K562 (cell line): ENCODE results near the gene TMEM69. TPM values are rescaled to one million over a fixed set of nuclear protein-coding genes. Genes with fewer than 3 reads are reported as not detected.

ENCODE experiments used
- ATAC-seq: fragments of 200-7000 bp; cut with Tn5 transposase; 3 replicates; pipeline ENCODE4 v1.9.1; 2020; ENCODE audit warnings: moderate library complexity
- BruUV-seq: library from RNA; stranded (reverse); fragments of 400-500 nt; replicated peaks from 2 replicates; lab custom pipeline; 2021; lab: Mats Ljungman, UMichigan
- CTCF ChIA-PET: fragments of 300-600 bp; formaldehyde crosslinking; extraction: SDS; loops from one replicate; lab custom pipeline; 2021; ENCODE audit warnings: low intra/inter-chr PET ratio; lab: Yijun Ruan, JAX
- POLR2A ChIA-PET: fragments of 300-600, 350-650 bp; sonication (Branson Sonifier 250); formaldehyde crosslinking; extraction: SDS; loops from one replicate; lab custom pipeline; 2021; ENCODE audit warnings: antibody characterized with exemption, inconsistent platforms; lab: Yijun Ruan, JAX
- DNase-seq, 4 experiments: peaks; one replicate each; pipeline versions ENCODE4 v3.0.0 to v3.0.0-alpha.2; 2011 to 2018; ENCODE audit warnings: low spot score in 3 of 4, mixed read lengths in 3 of 4; ENCODE audit errors: extremely low read depth in 1 of 4
- FAIRE-seq: peaks from 2 replicates; lab custom pipeline; 2011; peaks lifted over from hg19 to GRCh38; lab: Jason Lieb, UNC
- H2AFZ ChIP-seq: 2 replicates; pipeline ENCODE4 v1.6.0; 2011; ENCODE audit warnings: low read depth, low read length, control low read depth, inconsistent platforms
- H3K27ac ChIP-seq: fragments of 200-600 bp; 3 replicates; pipeline ENCODE4 v1.8.0; 2011; ENCODE audit warnings: low read depth, mild to moderate bottlenecking, control low read depth, inconsistent platforms, low read length, moderate library complexity, mixed read lengths; ENCODE audit errors: extremely low read depth
- H3K27me3 ChIP-seq, 2 experiments: fragments of 300-600 bp in 1 of 2; 2 replicates in 1 of 2; 3 replicates in 1 of 2; pipeline versions ENCODE4 v1.6.0 to v1.8.0; 2011; ENCODE audit warnings: inconsistent platforms in 2 of 2, low read length in 2 of 2, mild to moderate bottlenecking in 1 of 2, mixed read lengths in 1 of 2, moderate library complexity in 1 of 2; ENCODE audit not compliant: control insufficient read depth in 2 of 2, insufficient read depth in 2 of 2
- H3K36me3 ChIP-seq: fragments of 300-600 bp; 3 replicates; pipeline ENCODE4 v1.8.0; 2011; ENCODE audit warnings: mild to moderate bottlenecking, low read length, inconsistent platforms; ENCODE audit not compliant: control insufficient read depth, insufficient read depth
- H3K4me1 ChIP-seq, 2 experiments: fragments of 200-600 bp in 1 of 2; replicated peaks in 1 of 2; 2 replicates in 1 of 2; 3 replicates in 1 of 2; pipeline versions ENCODE4 v1.5.1 to v1.8.0; 2011; ENCODE audit warnings: inconsistent platforms in 2 of 2, low read length in 2 of 2, mild to moderate bottlenecking in 1 of 2, mixed read lengths in 1 of 2, moderate library complexity in 1 of 2; ENCODE audit not compliant: control insufficient read depth in 2 of 2, insufficient read depth in 2 of 2
- H3K4me2 ChIP-seq: 2 replicates; pipeline ENCODE4 v1.6.1; 2011; ENCODE audit warnings: low read length, control low read depth, inconsistent platforms, mixed read lengths; ENCODE audit not compliant: insufficient read depth
- H3K4me3 ChIP-seq: fragments of 200-600 bp; sonication (generic), shearing (Covaris generic); 2 replicates; pipeline ENCODE4 v1.5.1; 2016; ENCODE audit warnings: control low read depth, inconsistent platforms
- H3K79me2 ChIP-seq: fragments of 200-600 bp; 3 replicates; pipeline ENCODE4 v1.8.0; 2011; ENCODE audit warnings: low read length, inconsistent platforms; ENCODE audit not compliant: control insufficient read depth, insufficient read depth
- H3K9ac ChIP-seq, 2 experiments: 2 replicates each; pipeline versions ENCODE4 v1.6.0 to v1.6.1; 2011; ENCODE audit warnings: low read depth in 2 of 2, low read length in 2 of 2, control low read depth in 1 of 2, inconsistent platforms in 1 of 2, mild to moderate bottlenecking in 1 of 2, mixed read lengths in 1 of 2; ENCODE audit not compliant: insufficient read depth in 1 of 2
- H3K9me1 ChIP-seq: one replicate; pipeline ENCODE4 v1.6.0; 2011; ENCODE audit warnings: inconsistent platforms, mild to moderate bottlenecking, low read length, moderate library complexity; ENCODE audit not compliant: control insufficient read depth, insufficient read depth
- H3K9me3 ChIP-seq: replicated peaks from 2 replicates; pipeline ENCODE4 v1.5.1; 2011; ENCODE audit warnings: low read depth, low read length, inconsistent platforms; ENCODE audit not compliant: control insufficient read depth, insufficient read depth
- H4K20me1 ChIP-seq: replicated peaks from 2 replicates; pipeline ENCODE4 v1.6.1; 2011; ENCODE audit warnings: low read length, inconsistent platforms, mixed read lengths; ENCODE audit not compliant: control insufficient read depth, insufficient read depth
- WGBS: fragments of 100-300 bp; shearing (Covaris generic); methylation state at CpG from one replicate; pipeline ENCODE4 v1.1.6; 2016; ENCODE audit warnings: low coverage, mixed read lengths; ENCODE audit not compliant: insufficient coverage; ENCODE audit errors: missing lambda C conversion rate; 5-methylcytosine and 5-hydroxymethylcytosine counted together
- in situ Hi-C: fragments of 300-500 bp; cut with MboI; formaldehyde crosslinking; loops from 4 replicates; pipeline ENCODE4 v1.15.0; 2018; ENCODE audit warnings: inconsistent platforms, mixed read lengths
- intact Hi-C: fragments of 100-400 bp; cut with micrococcal nuclease; formaldehyde crosslinking; loops from 2 replicates; pipeline ENCODE4 v1.14.2; 2022
- polyA plus RNA-seq, 8 experiments: library from polyadenylated mRNA; depleted of rRNA in 4 of 8; stranded (reverse) in 5 of 8; unstranded in 3 of 8; fragments of >200 nt; fragmentation: Nextera tagmentation in 2 of 8; fragmentation: Illumina TruSeq in 1 of 8; extraction: Ambion mirVana in 2 of 8; extraction: Trizol in 1 of 8; gene quantifications; 2 replicates each; pipeline versions ENCODE4 v1.2.1 to v1.2.3, GENCODE V29; 2011 to 2014; ENCODE audit warnings: inconsistent platforms in 1 of 8, missing spikeins in 1 of 8
- total RNA-seq, 7 experiments: library from RNA; depleted of rRNA in 6 of 7; stranded (reverse); fragments of >200 nt in 6 of 7; fragmentation: Illumina TruSeq in 2 of 7; extraction: Trizol in 2 of 7; gene quantifications; 2 replicates each; pipeline versions ENCODE4 v1.2.1 to v1.2.3, GENCODE V29; 2011 to 2021; ENCODE audit warnings: low replicate concordance in 1 of 7
- TF ChIP-seq, protein P1 (sequence below): fragments of 450-650 bp; conservative IDR thresholded peaks from 2 replicates; pipeline ENCODE4 v1.6.1; 2016; ENCODE audit warnings: missing genetic modification characterization, low read depth, mild to moderate bottlenecking, control low read depth, missing compliant biosample characterization
- TF ChIP-seq, protein P2 (sequence below): sonication (generic); formaldehyde crosslinking; IDR thresholded peaks from 2 replicates; pipeline ENCODE4 v1.8.0; 2022; ENCODE audit warnings: mild to moderate bottlenecking, missing genetic modification reagents
- TF ChIP-seq, protein P3 (sequence below): fragments of 450-650 bp; IDR thresholded peaks from 2 replicates; pipeline ENCODE4 v1.6.1; 2017; ENCODE audit warnings: mild to moderate bottlenecking, moderate library complexity
- TF ChIP-seq, protein P4 (sequence below): fragments of 450-650 bp; IDR thresholded peaks from 2 replicates; pipeline ENCODE4 v1.6.1; 2016; ENCODE audit warnings: missing biosample characterization, missing genetic modification characterization
- TF ChIP-seq, protein P5 (sequence below): fragments of 450-650 bp; IDR thresholded peaks from 2 replicates; pipeline ENCODE4 v1.6.1; 2018; ENCODE audit not compliant: partially characterized antibody

The TMEM69 gene
- total and polyA plus RNA-seq, 9 of the 15 experiments (the other 6 are each of a cell fraction or from before 2014, with no cell fraction given): 47.3 to 248 (median 103) TPM

DNA sequence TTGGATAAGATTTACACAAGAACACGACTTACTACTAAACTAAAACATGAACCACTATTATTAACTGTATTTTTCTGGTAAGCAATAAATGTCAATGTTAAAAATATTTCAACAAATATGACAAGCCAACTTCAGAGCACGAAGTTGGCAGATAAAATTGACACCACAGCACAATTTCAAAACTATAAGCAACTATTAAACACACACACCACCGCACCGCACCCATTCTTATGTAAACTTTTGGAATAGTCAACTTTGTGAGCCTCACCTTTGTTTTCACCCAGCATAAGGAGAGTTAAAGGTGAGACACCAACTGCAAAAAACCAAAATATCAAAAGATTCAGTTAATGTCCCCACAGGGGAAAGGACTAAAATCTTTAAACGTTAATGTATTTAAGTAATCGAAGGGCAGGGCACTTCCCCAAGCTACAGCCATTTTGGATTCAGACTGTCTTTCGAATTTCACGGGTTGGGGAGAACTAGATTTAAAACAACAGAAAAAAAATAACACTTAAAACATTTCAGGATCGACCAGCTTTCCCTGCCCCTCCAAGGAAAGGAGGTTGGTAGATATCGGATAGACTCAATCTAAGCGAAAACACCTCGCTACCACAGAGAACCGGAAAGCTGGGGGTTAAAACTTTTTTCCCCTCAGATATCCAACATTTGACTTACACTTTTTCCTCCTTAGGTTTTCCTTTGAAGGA is 2.5 kb upstream of the TMEM69 start:
- BruUV-seq: no TSS peak
- intact Hi-C loops (loop anchor here (2.0 to 5.0 kb wide), 4 partner anchors 103 to 197 kb away; partner anchors contain the start of genes MAST2 and NASP), in situ Hi-C loops (no loop called here)
- Histone ChIP-seq H3K4me3 (peak overlapping the region; percentile 87), H3K36me3 (peaks cover 22% of the 10 kb centered on the region), H4K20me1 (peaks cover 17% of the 10 kb centered on the region), H3K79me2 (peaks cover 96% of the 10 kb centered on the region), H3K4me2 (peak overlapping the region; percentile 95), H3K9me3 (no peaks in the 10 kb centered on the region), H3K9ac (peak overlapping the region; percentile 99), H3K4me1 (peaks cover 18 to 33% of the 10 kb centered on the region in 2 experiments), H3K27ac (peak overlapping the region; percentile 98), H3K27me3 (no peaks in the 10 kb centered on the region), H2AFZ (peak overlapping the region; percentile 92), H3K9me1 (no peaks in the 10 kb centered on the region)
- ChIA-PET POLR2A (interaction anchor here (0.6 to 2.7 kb wide), 30 partner anchors 9 to 966 kb away, joined by 3 to 95 read pairs (median 4); partner anchors contain the start of genes NASP and PRDX1), CTCF (no interaction called here)
- FAIRE-seq (no peak), ATAC-seq (no peak), DNase-seq (peak in 2 of 4 experiments; percentile 24 to 37)
- under 1% methylated on average over 13 of the region's 13 CpGs for WGBS
- TF ChIP-seq, protein P1, sequence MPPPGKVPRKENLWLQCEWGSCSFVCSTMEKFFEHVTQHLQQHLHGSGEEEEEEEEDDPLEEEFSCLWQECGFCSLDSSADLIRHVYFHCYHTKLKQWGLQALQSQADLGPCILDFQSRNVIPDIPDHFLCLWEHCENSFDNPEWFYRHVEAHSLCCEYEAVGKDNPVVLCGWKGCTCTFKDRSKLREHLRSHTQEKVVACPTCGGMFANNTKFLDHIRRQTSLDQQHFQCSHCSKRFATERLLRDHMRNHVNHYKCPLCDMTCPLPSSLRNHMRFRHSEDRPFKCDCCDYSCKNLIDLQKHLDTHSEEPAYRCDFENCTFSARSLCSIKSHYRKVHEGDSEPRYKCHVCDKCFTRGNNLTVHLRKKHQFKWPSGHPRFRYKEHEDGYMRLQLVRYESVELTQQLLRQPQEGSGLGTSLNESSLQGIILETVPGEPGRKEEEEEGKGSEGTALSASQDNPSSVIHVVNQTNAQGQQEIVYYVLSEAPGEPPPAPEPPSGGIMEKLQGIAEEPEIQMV (tag): 0 out of 2 replicates have a peak, but pooled peaks have one; percentile 52
- TF ChIP-seq, protein P2, sequence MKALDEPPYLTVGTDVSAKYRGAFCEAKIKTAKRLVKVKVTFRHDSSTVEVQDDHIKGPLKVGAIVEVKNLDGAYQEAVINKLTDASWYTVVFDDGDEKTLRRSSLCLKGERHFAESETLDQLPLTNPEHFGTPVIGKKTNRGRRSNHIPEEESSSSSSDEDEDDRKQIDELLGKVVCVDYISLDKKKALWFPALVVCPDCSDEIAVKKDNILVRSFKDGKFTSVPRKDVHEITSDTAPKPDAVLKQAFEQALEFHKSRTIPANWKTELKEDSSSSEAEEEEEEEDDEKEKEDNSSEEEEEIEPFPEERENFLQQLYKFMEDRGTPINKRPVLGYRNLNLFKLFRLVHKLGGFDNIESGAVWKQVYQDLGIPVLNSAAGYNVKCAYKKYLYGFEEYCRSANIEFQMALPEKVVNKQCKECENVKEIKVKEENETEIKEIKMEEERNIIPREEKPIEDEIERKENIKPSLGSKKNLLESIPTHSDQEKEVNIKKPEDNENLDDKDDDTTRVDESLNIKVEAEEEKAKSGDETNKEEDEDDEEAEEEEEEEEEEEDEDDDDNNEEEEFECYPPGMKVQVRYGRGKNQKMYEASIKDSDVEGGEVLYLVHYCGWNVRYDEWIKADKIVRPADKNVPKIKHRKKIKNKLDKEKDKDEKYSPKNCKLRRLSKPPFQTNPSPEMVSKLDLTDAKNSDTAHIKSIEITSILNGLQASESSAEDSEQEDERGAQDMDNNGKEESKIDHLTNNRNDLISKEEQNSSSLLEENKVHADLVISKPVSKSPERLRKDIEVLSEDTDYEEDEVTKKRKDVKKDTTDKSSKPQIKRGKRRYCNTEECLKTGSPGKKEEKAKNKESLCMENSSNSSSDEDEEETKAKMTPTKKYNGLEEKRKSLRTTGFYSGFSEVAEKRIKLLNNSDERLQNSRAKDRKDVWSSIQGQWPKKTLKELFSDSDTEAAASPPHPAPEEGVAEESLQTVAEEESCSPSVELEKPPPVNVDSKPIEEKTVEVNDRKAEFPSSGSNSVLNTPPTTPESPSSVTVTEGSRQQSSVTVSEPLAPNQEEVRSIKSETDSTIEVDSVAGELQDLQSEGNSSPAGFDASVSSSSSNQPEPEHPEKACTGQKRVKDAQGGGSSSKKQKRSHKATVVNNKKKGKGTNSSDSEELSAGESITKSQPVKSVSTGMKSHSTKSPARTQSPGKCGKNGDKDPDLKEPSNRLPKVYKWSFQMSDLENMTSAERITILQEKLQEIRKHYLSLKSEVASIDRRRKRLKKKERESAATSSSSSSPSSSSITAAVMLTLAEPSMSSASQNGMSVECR: no peak
- TF ChIP-seq, protein P3, sequence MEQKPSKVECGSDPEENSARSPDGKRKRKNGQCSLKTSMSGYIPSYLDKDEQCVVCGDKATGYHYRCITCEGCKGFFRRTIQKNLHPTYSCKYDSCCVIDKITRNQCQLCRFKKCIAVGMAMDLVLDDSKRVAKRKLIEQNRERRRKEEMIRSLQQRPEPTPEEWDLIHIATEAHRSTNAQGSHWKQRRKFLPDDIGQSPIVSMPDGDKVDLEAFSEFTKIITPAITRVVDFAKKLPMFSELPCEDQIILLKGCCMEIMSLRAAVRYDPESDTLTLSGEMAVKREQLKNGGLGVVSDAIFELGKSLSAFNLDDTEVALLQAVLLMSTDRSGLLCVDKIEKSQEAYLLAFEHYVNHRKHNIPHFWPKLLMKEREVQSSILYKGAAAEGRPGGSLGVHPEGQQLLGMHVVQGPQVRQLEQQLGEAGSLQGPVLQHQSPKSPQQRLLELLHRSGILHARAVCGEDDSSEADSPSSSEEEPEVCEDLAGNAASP: no peak
- TF ChIP-seq, protein P4, sequence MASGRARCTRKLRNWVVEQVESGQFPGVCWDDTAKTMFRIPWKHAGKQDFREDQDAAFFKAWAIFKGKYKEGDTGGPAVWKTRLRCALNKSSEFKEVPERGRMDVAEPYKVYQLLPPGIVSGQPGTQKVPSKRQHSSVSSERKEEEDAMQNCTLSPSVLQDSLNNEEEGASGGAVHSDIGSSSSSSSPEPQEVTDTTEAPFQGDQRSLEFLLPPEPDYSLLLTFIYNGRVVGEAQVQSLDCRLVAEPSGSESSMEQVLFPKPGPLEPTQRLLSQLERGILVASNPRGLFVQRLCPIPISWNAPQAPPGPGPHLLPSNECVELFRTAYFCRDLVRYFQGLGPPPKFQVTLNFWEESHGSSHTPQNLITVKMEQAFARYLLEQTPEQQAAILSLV: no peak
- TF ChIP-seq, protein P5, sequence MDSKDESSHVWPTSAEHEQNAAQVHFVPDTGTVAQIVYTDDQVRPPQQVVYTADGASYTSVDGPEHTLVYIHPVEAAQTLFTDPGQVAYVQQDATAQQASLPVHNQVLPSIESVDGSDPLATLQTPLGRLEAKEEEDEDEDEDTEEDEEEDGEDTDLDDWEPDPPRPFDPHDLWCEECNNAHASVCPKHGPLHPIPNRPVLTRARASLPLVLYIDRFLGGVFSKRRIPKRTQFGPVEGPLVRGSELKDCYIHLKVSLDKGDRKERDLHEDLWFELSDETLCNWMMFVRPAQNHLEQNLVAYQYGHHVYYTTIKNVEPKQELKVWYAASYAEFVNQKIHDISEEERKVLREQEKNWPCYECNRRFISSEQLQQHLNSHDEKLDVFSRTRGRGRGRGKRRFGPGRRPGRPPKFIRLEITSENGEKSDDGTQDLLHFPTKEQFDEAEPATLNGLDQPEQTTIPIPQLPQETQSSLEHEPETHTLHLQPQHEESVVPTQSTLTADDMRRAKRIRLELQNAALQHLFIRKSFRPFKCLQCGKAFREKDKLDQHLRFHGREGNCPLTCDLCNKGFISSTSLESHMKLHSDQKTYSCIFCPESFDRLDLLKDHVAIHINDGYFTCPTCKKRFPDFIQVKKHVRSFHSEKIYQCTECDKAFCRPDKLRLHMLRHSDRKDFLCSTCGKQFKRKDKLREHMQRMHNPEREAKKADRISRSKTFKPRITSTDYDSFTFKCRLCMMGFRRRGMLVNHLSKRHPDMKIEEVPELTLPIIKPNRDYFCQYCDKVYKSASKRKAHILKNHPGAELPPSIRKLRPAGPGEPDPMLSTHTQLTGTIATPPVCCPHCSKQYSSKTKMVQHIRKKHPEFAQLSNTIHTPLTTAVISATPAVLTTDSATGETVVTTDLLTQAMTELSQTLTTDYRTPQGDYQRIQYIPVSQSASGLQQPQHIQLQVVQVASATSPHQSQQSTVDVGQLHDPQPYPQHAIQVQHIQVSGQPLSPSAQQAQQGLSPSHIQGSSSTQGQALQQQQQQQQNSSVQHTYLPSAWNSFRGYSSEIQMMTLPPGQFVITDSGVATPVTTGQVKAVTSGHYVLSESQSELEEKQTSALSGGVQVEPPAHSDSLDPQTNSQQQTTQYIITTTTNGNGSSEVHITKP: peak; percentile 7
